Smooth muscle cell (in vitro differentiated cells): Measurements from ENCODE around the gene KCNA3. TPM values are rescaled to one million over a fixed set of nuclear protein-coding genes. Genes with fewer than 3 reads are reported as not detected.

Source experiments
- DNase-seq: peaks from one replicate; lab custom pipeline; 2025; ENCODE audit not compliant: unreplicated experiment; lab: John Stamatoyannopoulos, UW
- H2AFZ ChIP-seq: fragments of 200-600 bp; sonication (generic); 2 replicates; pipeline ENCODE4 v1.6.0; 2016; ENCODE audit warnings: antibody characterized with exemption, low read depth, mild to moderate bottlenecking
- H3F3A ChIP-seq: fragments of 200-600 bp; sonication (generic); 2 replicates; pipeline ENCODE4 v1.6.0; 2017; ENCODE audit warnings: antibody characterized with exemption, low read depth
- H3K27ac ChIP-seq: fragments of 200-600 bp; sonication (generic); 2 replicates; pipeline ENCODE4 v1.5.1; 2016; ENCODE audit warnings: low read depth, mild to moderate bottlenecking
- H3K27me3 ChIP-seq: fragments of 200-600 bp; sonication (generic); 2 replicates; pipeline ENCODE4 v1.6.1; 2016; ENCODE audit warnings: low read depth, mild to moderate bottlenecking
- H3K36me3 ChIP-seq: fragments of 200-600 bp; sonication (generic); 2 replicates; pipeline ENCODE4 v1.5.1; 2016; ENCODE audit warnings: low read depth
- H3K4me1 ChIP-seq: fragments of 200-600 bp; sonication (generic); 2 replicates; pipeline ENCODE4 v1.5.1; 2016; ENCODE audit warnings: low read depth
- H3K4me2 ChIP-seq: fragments of 200-600 bp; sonication (generic); 2 replicates; pipeline ENCODE4 v1.6.0; 2016; ENCODE audit warnings: mild to moderate bottlenecking
- H3K4me3 ChIP-seq: fragments of 200-600 bp; sonication (generic); 2 replicates; pipeline ENCODE4 v1.5.1; 2016; ENCODE audit warnings: mild to moderate bottlenecking
- H3K79me2 ChIP-seq: fragments of 200-600 bp; sonication (generic); 2 replicates; pipeline ENCODE4 v1.6.0; 2016; ENCODE audit warnings: low read depth, mild to moderate bottlenecking
- H3K9ac ChIP-seq: fragments of 200-600 bp; sonication (generic); 2 replicates; pipeline ENCODE4 v1.6.0; 2016; ENCODE audit warnings: low read depth
- H3K9me3 ChIP-seq: fragments of 200-600 bp; sonication (generic); replicated peaks from 2 replicates; pipeline ENCODE4 v1.5.1; 2016; ENCODE audit warnings: low read depth
- H4K20me1 ChIP-seq: fragments of 200-600 bp; sonication (generic); 2 replicates; pipeline ENCODE4 v1.6.0; 2016; ENCODE audit warnings: low read depth
- WGBS: methylation state at CpG from one replicate; pipeline ENCODE4 v1.1.7; 2016; ENCODE audit warnings: low lambda C conversion rate; 5-methylcytosine and 5-hydroxymethylcytosine counted together
- polyA plus RNA-seq: library from polyadenylated mRNA; unstranded; fragments of >200 nt; fragmentation: Nextera tagmentation; extraction: Ambion mirVana; gene quantifications from 2 replicates; pipeline ENCODE4 v1.2.1, GENCODE V29; 2016
- total RNA-seq: library from RNA; depleted of rRNA; stranded (reverse); fragments of >200 nt; gene quantifications from 2 replicates; pipeline ENCODE4 v1.2.3, GENCODE V29; 2014
- TF ChIP-seq, protein P1 (sequence below): fragments of 200-600 bp; sonication (generic); IDR thresholded peaks from 2 replicates; pipeline ENCODE4 v1.5.1; 2017; ENCODE audit warnings: borderline replicate concordance, mild to moderate bottlenecking, antibody characterized with exemption; ENCODE audit not compliant: insufficient read depth, poor library complexity, severe bottlenecking

KCNA3 gene
- total and polyA plus RNA-seq, 2 experiments from 2014 or later = 3.7 to 9.3 TPM

DNA sequence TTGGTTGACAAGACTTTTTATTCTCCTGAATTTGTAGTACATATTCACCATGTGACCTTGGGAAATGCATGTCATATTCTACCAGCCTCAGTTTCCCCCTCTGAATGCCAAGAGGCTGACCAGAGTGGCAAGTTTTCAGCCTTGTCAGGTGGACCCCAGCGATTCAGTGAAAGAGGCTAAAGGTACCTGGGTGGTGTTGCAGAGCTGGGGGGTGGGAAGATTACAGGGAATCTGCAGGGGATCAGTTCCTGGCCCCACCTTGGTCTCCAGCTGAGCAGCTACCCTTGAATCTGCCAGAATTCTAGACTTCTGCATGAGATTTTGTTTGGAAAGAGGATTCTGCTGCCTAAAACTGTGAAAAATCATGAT lies 40.7 kb downstream of the KCNA3 start:
- Histone ChIP-seq H3K4me3 (no peak overlapping the region), H3K9me3 (no peaks in the 10 kb centered on the region), H3K79me2 (no peaks in the 10 kb centered on the region), H3F3A (no peaks in the 10 kb centered on the region), H4K20me1 (no peaks in the 10 kb centered on the region), H3K4me2 (no peak overlapping the region), H3K9ac (no peak overlapping the region), H2AFZ (no peak overlapping the region), H3K27ac (no peak overlapping the region), H3K27me3 (no peaks in the 10 kb centered on the region), H3K36me3 (no peaks in the 10 kb centered on the region), H3K4me1 (no peaks in the 10 kb centered on the region)
- TF ChIP-seq, protein P1, sequence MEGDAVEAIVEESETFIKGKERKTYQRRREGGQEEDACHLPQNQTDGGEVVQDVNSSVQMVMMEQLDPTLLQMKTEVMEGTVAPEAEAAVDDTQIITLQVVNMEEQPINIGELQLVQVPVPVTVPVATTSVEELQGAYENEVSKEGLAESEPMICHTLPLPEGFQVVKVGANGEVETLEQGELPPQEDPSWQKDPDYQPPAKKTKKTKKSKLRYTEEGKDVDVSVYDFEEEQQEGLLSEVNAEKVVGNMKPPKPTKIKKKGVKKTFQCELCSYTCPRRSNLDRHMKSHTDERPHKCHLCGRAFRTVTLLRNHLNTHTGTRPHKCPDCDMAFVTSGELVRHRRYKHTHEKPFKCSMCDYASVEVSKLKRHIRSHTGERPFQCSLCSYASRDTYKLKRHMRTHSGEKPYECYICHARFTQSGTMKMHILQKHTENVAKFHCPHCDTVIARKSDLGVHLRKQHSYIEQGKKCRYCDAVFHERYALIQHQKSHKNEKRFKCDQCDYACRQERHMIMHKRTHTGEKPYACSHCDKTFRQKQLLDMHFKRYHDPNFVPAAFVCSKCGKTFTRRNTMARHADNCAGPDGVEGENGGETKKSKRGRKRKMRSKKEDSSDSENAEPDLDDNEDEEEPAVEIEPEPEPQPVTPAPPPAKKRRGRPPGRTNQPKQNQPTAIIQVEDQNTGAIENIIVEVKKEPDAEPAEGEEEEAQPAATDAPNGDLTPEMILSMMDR = no peak
- WGBS = 87% methylated on average over 1 of the region's 1 CpG
- DNase-seq = no peak

DNA sequence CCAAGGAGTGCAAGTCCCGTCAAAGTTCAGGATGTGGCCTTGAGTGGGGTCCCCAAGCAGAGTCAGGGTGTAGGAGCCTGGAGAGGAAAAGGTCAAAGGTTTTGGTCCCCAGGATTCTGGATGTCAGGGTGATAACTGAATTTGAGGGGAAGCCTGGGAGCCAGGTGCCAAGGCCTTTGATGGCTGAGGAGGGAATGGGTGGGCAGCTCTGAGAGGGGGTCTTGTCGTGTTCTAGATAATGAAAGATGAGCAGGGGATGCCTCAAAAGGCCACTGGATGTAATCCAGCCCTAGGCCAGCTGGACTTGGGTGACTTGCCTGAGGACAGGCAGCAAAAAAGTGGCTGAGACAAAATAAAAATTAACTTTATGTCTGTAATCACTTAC lies 41.1 kb downstream of the KCNA3 start:
- H3K36me3 ChIP-seq = no peaks in the 10 kb centered on the region
- no peaks in the 10 kb centered on the region for H3K27me3 ChIP-seq
- H3K79me2 ChIP-seq = no peaks in the 10 kb centered on the region
- no peak overlapping the region for H2AFZ ChIP-seq
- 85% methylated on average over 2 of the region's 2 CpGs for WGBS
- H3K4me2 ChIP-seq = no peak overlapping the region
- no peak overlapping the region for H3K9ac ChIP-seq
- TF ChIP-seq, protein P1 = no peak
- H3K27ac ChIP-seq = no peak overlapping the region
- no peaks in the 10 kb centered on the region for H4K20me1 ChIP-seq
- DNase-seq = no peak
- no peaks in the 10 kb centered on the region for H3K4me1 ChIP-seq
- no peaks in the 10 kb centered on the region for H3K9me3 ChIP-seq
- H3K4me3 ChIP-seq = no peak overlapping the region
- no peaks in the 10 kb centered on the region for H3F3A ChIP-seq

DNA sequence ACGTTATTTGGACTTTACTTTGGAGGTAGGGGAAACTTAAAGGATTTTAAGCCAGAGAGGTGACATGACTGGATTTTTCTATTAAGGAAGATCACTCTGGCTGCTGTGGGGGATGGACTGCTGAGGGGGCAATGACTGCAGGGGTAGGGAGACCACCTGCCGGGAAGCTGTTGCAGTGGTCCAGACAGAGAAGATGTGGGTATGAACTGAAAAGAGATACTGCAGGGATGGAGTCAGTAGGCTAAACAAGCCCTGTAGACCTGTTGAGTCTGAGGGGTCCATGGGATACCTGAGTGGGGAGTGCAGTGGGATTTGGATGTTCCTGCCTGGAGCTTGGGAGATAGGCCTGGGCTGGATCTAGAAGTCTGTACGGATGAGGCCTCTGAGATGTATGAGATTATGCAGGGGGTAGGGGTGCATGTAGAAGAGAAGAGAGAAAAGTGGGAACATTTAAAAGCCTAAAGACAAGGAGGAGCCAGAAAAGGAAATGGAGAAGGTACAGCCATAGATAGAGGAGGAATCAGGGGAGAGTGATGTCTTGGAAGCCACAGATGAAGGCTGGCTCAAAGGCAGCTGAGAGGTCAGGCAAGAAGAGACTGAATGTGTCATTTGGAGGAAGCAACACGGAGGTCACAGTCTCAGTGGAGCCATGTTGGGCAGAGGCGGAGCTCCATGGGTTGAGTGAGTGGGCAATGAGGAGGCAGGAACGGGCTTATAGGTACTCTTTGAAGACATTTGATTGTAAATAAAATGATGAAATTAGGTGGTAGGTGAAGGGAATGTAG lies 42.7 kb downstream of the KCNA3 start:
- Histone ChIP-seq H3K9me3 (no peaks in the 10 kb centered on the region), H3K4me3 (no peak overlapping the region), H3K36me3 (no peaks in the 10 kb centered on the region), H3K4me1 (no peaks in the 10 kb centered on the region), H3F3A (no peaks in the 10 kb centered on the region), H2AFZ (no peak overlapping the region), H3K27me3 (no peaks in the 10 kb centered on the region), H3K79me2 (no peaks in the 10 kb centered on the region), H3K4me2 (no peak overlapping the region), H4K20me1 (no peaks in the 10 kb centered on the region), H3K9ac (no peak overlapping the region), H3K27ac (no peak overlapping the region)
- no peak for DNase-seq
- TF ChIP-seq, protein P1 = no peak
- WGBS = 90% methylated on average over 6 of the region's 6 CpGs
